DMS79 treated with DMSO at 0.1 percent for 48 hours (cell line): ENCODE results near the gene SIRPA.

Source experiments
- DNase-seq: peaks from one replicate; lab custom pipeline; 2025; lab: John Stamatoyannopoulos, UW

The SIRPA gene

DNA sequence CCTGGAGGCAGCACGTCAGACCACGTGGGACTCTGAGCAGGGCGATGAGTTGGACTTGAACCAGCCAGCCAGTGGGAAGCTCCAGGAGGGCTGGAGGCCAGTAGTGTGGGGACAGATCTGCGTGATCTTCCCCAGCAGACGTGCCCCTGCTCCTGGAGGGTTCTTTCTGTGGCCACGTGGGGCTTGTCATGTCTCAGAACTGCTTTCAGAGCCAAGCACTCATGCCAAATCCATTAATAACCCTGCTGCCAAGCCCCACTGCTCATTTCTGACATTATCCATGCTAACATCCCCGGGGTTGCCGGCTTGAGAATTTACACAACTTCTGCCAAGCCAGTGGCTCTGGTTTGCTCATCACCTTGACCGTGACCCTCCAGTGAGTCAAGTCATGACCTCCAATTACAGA, 38.3 kb downstream of the SIRPA start:
- DNase-seq, result no peak

GRCh38 chr20:1934156-1934555, 38.9 kb downstream of the SIRPA start:
- no peak for DNase-seq

DNA sequence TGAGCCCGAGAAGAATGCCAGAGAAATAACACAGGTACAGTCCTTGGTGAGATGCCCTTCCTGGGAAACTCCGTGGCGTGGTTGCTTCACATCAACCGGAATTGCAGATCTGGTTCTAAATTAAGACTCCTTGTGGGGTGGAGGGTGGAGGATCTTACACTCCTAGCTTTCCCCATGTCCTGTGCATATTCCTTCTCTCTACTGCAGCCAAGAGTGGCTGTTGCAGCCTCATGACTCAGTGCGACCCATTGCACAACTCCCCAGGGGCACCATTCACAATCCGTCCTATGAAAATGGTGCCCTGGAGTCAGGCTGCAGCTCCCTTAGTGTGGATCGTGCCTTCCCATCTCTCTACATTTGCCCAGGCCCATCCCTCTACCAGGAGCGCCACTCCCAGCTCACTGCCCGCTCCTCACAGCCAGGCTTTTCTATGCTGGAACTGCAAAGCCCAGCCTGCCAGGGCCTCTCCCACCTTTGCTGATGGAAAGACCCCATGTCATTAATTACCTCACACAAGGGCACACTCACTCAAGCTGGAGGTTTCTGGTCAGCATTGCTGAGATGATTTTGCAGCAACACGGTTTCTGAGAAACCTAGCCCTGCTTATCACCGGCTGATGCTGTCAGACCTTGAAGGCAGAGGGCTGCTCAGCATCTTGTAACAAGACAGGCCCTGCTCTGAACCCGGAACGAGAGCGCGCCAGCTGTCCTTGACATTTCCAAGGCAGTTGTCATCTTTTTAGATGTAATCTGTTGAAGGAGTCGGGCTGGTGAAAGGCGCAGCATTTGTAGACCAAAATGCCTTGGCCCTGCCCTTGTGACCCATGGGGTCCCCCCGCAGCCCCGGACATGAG, 39.7 kb downstream of the SIRPA start:
- DNase-seq, result no peak

DNA sequence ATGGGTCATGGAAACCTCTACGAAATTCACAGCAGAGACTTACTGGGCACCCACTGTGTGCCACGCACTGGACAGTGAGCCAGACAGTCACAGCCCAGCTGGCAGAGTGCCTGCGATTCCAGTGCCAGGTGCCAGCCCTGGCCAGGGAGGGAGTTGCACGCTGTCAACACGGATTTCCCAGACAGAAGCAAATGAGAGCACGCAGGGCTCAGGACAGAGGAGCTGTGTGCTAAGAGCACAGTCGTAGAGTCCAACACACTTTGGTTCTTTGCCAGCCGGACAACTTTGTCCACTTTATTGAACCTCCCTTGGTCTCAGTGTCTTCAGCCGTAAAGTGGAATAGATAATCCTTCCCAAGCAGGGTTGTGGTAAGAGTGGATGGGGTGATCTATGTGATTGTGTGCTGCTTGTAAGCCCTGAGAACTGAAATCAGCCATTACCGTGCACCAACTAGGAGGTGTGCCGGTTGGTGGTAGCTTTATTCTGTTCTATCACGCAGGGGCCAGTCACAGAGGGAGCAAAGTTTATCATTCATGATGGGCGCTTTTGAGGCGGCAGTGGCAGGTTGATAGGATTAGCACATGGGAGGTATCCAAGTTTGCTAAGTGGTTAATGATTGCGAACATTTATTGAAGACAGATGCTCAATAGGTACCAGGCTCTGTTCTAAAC, 40.6 kb downstream of the SIRPA start:
- DNase-seq, result no peak

DNA sequence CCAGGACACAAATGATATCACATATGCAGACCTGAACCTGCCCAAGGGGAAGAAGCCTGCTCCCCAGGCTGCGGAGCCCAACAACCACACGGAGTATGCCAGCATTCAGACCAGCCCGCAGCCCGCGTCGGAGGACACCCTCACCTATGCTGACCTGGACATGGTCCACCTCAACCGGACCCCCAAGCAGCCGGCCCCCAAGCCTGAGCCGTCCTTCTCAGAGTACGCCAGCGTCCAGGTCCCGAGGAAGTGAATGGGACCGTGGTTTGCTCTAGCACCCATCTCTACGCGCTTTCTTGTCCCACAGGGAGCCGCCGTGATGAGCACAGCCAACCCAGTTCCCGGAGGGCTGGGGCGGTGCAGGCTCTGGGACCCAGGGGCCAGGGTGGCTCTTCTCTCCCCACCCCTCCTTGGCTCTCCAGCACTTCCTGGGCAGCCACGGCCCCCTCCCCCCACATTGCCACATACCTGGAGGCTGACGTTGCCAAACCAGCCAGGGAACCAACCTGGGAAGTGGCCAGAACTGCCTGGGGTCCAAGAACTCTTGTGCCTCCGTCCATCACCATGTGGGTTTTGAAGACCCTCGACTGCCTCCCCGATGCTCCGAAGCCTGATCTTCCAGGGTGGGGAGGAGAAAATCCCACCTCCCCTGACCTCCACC, 42.2 kb downstream of the SIRPA start:
- no peak for DNase-seq

- DNase-seq, result no peak
Observed at GRCh38 chr20:1938464-1939269, 43.5 kb downstream of the SIRPA start.

GRCh38 chr20:1939270-1939595, 44.0 kb downstream of the SIRPA start:
- DNase-seq, result no peak

- no peak for DNase-seq
Observed at GRCh38 chr20:1940581-1940980, 45.4 kb downstream of the SIRPA start.

- no peak for DNase-seq
Observed at GRCh38 chr20:1941226-1941625, 46.0 kb downstream of the SIRPA start.

- no peak for DNase-seq
Observed at GRCh38 chr20:1942061-1942460, 46.9 kb downstream of the SIRPA start.

GRCh38 chr20:1942486-1943274, 47.5 kb downstream of the SIRPA start:
- DNase-seq, result no peak

DNA sequence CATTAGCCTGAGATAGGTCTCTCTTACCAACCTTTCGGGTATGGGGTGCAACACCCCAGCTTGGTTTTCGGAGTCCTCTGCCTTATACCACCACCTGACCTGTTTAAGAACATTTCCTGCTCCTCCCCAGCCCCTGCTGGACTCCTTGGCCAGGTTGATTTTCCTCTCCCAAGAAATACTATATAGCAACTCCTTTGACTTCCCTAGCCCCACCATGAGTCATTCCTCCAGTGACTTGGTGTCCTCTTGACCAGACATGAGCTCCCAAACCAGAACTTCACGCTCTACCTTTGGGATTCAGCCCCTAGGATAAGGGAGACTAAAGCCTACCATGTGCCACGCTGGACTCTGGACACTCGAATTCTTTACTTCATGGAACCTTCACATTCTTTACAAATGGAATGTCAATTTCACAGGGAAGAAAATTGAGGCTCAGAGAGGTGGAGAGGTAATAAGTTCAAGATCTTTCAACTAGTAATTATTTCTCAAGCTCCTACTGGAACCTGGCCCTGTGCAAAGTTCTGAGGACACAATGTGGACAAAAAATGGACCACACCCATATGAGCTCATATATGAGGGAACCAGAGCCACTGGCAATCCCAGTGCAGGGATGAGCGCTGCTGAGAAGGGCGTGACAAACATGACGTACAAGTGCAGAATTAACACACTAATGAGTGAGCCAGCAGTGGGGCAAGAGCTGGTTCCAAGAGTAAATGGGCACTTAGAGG, 48.2 kb downstream of the SIRPA start:
- DNase-seq, result no peak

DNA sequence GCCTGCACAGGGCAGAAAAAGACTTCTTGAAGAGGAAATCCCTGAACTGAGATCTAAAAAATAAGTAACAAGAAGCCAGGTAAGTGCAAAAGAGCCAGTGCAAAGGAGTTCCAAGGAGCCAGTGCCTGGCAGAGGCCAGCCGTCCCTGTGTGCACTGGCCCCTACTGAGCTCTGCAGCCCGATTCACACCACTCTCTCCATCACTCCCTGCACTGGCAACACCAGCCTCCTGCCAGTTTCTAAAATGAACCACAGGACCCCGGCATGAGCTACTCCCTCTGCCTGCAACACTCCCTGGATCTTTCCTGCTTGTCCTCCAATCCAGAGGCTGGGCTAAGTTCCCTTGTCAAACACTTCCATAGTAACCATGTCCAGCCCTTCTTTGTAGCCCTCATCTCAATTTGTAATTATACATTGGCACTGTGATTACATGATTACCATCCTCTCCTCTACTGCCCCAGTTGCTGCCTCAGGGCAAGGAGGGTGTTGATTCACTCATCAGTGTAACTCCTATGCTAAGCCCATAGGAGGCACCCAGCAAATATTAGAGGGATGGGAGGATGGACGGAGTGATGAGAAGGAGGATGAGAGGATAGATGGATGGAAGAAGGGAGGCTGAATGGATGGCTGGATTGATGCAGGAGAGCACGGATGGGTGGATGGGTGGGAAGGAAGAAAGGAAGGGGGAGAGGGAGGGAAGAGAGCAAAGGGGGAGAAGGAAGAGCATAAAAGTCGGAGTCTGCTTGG, 49.3 kb downstream of the SIRPA start:
- no peak for DNase-seq

GRCh38 chr20:1945134-1945618, 50.0 kb downstream of the SIRPA start:
- DNase-seq, result no peak

DNA sequence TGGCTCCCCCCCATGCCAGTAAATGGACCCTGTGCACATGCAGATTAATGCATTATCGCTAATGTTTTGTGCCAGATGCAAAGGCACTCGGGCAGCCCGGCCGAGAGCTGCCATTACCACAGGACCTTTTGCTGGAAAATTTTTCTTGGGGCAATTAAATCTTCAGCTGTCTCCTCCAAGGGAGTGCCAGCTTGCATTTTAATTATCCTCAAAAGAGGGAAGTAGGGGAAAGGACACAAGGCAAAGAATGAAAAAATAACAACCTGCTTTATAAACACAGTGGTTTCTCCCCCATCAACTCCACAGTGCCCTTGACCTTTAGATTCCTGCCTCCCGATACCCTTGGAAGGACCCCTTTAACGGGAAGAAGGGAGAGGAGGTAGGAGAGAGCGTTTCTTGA, 50.5 kb downstream of the SIRPA start:
- no peak for DNase-seq

DNA sequence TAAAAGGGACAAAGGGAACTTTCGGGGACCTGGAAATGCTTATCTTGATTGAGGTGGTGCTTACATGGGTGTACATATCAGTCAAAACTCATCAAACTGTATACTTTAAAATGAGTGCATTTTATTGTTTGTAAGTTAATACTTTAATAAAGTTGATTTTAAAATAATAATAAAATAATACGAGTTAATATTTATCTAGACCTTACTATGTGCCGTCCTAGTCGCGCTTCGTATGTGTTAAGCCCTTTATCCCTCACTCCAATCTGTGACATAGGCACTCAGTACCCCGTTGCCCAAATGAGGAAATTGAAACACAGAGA, 51.2 kb downstream of the SIRPA start:
- DNase-seq, result no peak

- peak; percentile 16 for DNase-seq
Observed at GRCh38 chr20:1946762-1947534, 51.7 kb downstream of the SIRPA start.

GRCh38 chr20:1947535-1947846, 52.3 kb downstream of the SIRPA start:
- DNase-seq, result no peak

- no peak for DNase-seq
Observed at GRCh38 chr20:1949347-1950100, 54.3 kb downstream of the SIRPA start.
